Measurements from ENCODE around the gene RNF150. TPM values are rescaled to one million over a fixed set of nuclear protein-coding genes. Genes with fewer than 3 reads are reported as not detected.

The RNF150 gene
- total RNA-seq, 1 donor from 2014 or later = 9.1 TPM

DNA sequence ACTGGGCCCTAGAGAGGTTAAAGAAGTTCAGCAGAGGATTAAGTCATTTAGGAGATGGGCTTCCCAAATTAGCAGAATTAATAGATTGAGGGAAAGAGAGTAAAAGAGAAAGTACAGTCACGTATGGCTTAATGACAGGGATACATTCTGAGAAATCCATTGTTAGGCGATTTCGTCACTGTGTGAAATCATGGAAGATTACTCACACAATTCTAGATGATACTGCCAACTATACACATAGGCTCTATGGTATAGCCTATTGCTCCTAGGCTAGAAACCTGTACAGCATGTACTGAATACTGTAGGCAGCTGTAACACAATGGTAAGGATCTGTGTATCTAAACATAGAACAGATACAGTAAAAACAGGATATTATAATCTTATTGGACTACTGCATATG lies 180.6 kb downstream of the RNF150 start:
- no peak overlapping the region for H3K4me3 ChIP-seq
- H3K9me3 ChIP-seq = no peaks in the 10 kb centered on the region
- no peaks in the 10 kb centered on the region for H3K27me3 ChIP-seq
- H3K36me3 ChIP-seq = no peaks in the 10 kb centered on the region
- H3K4me1 ChIP-seq = peaks cover 13% of the 10 kb centered on the region
- DNase-seq (ENCODE audit: extremely low spot score in 2 of 2) = no peak
- intact Hi-C loops (cut with DNase I) = no loop called here
- TF ChIP-seq, protein P1, sequence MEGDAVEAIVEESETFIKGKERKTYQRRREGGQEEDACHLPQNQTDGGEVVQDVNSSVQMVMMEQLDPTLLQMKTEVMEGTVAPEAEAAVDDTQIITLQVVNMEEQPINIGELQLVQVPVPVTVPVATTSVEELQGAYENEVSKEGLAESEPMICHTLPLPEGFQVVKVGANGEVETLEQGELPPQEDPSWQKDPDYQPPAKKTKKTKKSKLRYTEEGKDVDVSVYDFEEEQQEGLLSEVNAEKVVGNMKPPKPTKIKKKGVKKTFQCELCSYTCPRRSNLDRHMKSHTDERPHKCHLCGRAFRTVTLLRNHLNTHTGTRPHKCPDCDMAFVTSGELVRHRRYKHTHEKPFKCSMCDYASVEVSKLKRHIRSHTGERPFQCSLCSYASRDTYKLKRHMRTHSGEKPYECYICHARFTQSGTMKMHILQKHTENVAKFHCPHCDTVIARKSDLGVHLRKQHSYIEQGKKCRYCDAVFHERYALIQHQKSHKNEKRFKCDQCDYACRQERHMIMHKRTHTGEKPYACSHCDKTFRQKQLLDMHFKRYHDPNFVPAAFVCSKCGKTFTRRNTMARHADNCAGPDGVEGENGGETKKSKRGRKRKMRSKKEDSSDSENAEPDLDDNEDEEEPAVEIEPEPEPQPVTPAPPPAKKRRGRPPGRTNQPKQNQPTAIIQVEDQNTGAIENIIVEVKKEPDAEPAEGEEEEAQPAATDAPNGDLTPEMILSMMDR (IDR thresholded peaks at IDR 0.05) = no peak
- TF ChIP-seq POLR2A (IDR thresholded peaks at IDR 0.05) = no peak
- H3K27ac ChIP-seq = no peak overlapping the region

DNA sequence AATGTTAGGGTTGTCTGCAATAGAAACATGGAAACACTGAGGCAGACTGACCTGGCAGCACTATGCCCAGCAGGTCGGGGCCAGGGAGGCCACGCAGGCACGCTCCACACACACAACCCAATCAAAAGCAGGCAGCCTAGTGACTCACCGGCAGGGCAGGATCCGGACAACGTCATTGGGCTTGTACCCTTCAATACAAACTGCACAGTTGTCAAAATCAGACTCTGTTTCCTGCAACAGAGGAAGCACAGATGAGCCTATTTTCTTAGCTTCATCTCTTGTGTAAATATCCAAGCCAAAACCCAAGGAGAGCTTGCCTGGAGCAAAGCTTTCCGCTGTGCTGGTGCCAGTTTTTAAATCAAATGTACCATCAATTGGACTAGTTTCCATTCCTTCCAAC lies 185.8 kb downstream of the RNF150 start:
- Histone ChIP-seq H3K27me3 (no peaks in the 10 kb centered on the region), H3K9me3 (no peaks in the 10 kb centered on the region), H3K36me3 (no peaks in the 10 kb centered on the region), H3K27ac (no peak overlapping the region), H3K4me1 (peaks cover 13% of the 10 kb centered on the region), H3K4me3 (no peak overlapping the region)
- TF ChIP-seq, protein P1 (IDR thresholded peaks at IDR 0.05) = no peak
- no peak for TF ChIP-seq POLR2A (IDR thresholded peaks at IDR 0.05)
- no peak for TF ChIP-seq POLR2AphosphoS5 (IDR thresholded peaks at IDR 0.05; ENCODE audit: insufficient read depth in 1 of 2, low read depth in 1 of 2)
- intact Hi-C loops (cut with DNase I) = no loop called here
- no peak for DNase-seq (ENCODE audit: extremely low spot score in 2 of 2)

DNA sequence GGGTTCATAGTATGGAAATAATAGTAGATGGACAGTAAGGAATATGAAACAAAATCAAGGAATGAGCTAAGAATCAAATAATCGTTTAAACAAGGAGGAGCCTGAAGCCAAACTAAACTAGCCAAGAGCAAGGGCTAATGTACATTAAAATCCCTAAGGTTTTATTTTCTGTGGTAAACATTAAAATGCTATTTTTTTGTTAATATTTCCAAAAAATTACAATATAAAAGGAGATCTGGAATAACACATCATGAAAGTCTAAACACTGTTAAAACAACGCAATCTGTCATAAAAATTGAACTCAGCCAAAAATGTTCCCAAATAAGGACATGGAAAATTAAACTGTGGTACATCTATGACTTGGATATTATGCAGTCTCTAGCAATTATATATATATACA lies 188.2 kb downstream of the RNF150 start:
- H3K4me1 ChIP-seq = peaks cover 13% of the 10 kb centered on the region
- no peaks in the 10 kb centered on the region for H3K9me3 ChIP-seq
- TF ChIP-seq POLR2A (IDR thresholded peaks at IDR 0.05) (no peak), POLR2AphosphoS5 (IDR thresholded peaks at IDR 0.05; ENCODE audit: insufficient read depth in 1 of 2, low read depth in 1 of 2) (no peak)
- TF ChIP-seq, protein P1 (IDR thresholded peaks at IDR 0.05) = no peak
- H3K27ac ChIP-seq = no peak overlapping the region
- DNase-seq (ENCODE audit: extremely low spot score in 2 of 2) = no peak
- intact Hi-C loops (cut with DNase I) = no loop called here
- H3K4me3 ChIP-seq = no peak overlapping the region
- no peaks in the 10 kb centered on the region for H3K27me3 ChIP-seq
- no peaks in the 10 kb centered on the region for H3K36me3 ChIP-seq

DNA sequence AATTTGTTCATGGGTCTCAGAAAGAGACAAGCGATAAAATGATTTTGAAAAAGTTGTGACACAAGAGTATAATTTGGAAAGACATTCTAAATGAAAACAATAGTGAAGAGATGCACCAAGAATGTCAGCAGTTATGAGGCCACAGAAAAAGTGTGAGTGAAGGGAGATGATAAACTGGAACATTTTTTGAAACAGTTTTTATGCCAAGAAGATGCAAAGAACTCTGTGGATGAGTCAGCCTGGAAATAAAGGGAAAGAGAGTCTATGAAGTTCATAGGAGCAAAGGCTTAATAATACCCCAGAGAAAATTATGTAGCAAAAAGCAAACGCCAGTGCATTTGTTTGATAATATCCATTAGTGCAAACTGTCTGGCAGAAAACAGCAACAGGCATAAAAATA lies 188.7 kb downstream of the RNF150 start:
- no peaks in the 10 kb centered on the region for H3K36me3 ChIP-seq
- H3K4me1 ChIP-seq = peaks cover 13% of the 10 kb centered on the region
- intact Hi-C loops (cut with DNase I) = no loop called here
- H3K27me3 ChIP-seq = no peaks in the 10 kb centered on the region
- no peak overlapping the region for H3K4me3 ChIP-seq
- TF ChIP-seq POLR2AphosphoS5 (IDR thresholded peaks at IDR 0.05; ENCODE audit: insufficient read depth in 1 of 2, low read depth in 1 of 2) (no peak), POLR2A (IDR thresholded peaks at IDR 0.05) (no peak)
- TF ChIP-seq, protein P1 (IDR thresholded peaks at IDR 0.05) = no peak
- no peak for DNase-seq (ENCODE audit: extremely low spot score in 2 of 2)
- H3K9me3 ChIP-seq = no peaks in the 10 kb centered on the region
- H3K27ac ChIP-seq = no peak overlapping the region

DNA sequence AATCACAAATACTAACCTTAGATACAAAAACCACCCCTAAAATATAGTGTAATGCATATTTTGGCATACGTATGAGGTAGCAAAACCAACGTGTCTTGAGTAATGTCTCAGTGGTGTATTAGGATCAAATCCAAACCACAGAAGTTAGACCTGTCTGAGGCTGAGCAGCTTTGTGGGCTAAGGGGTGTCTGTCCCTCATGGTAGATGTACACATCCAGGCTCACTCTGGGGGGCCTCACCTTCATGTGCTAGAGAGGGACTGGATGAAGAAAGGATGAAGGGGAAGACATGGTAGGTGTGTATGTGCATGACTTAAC lies 189.1 kb downstream of the RNF150 start:
- H3K27ac ChIP-seq = no peak overlapping the region
- TF ChIP-seq, protein P1 (IDR thresholded peaks at IDR 0.05) = no peak
- no peak for TF ChIP-seq POLR2A (IDR thresholded peaks at IDR 0.05)
- TF ChIP-seq POLR2AphosphoS5 (IDR thresholded peaks at IDR 0.05; ENCODE audit: insufficient read depth in 1 of 2, low read depth in 1 of 2) = no peak

More for the DNA sequence above, 189.1 kb downstream of the RNF150 start:
- Histone ChIP-seq H3K9me3 (no peaks in the 10 kb centered on the region), H3K27me3 (no peaks in the 10 kb centered on the region), H3K36me3 (no peaks in the 10 kb centered on the region), H3K4me3 (no peak overlapping the region), H3K4me1 (peaks cover 13% of the 10 kb centered on the region)
- intact Hi-C loops (cut with DNase I) = no loop called here
- no peak for DNase-seq (ENCODE audit: extremely low spot score in 2 of 2)

Measured in vagina (tissue), 2 donors.